ENCODE measurements around the gene NUDCD2. TPM values are rescaled to one million over a fixed set of nuclear protein-coding genes. Genes with fewer than 3 reads are reported as not detected.

Gene NUDCD2
- total and polyA plus RNA-seq, 9 of the 15 experiments (the other 6 are each of a cell fraction or from before 2014, with no cell fraction given) = 14.6 to 76.9 (median 32.5) TPM

- TF ChIP-seq MEF2A (IDR thresholded peaks at IDR 0.05; ENCODE audit: control insufficient read depth, low read depth, low read length) (no peak), E2F6 (IDR thresholded peaks at IDR 0.05; ENCODE audit: borderline replicate concordance in 1 of 2, extremely low read depth in 1 of 2, insufficient read depth in 1 of 2, insufficient read length in 1 of 2, low read depth in 1 of 2, low read length in 1 of 2, poor library complexity in 1 of 2, severe bottlenecking in 1 of 2) (no peak), TFAP4 (CRISPR knock-in tag; IDR thresholded peaks at IDR 0.05; ENCODE audit: borderline replicate concordance) (no peak), KDM1A (IDR thresholded peaks at IDR 0.05) (peak in 1 of 2 experiments; percentile 28; a peak in 1 of 4 replicates), ZBTB2 (IDR thresholded peaks at IDR 0.05) (no peak), NFE2L1 (tag; IDR thresholded peaks at IDR 0.05; ENCODE audit: borderline replicate concordance, low read depth) (no peak), E2F5 (CRISPR knock-in tag; IDR thresholded peaks at IDR 0.05) (no peak), TCF7L2 (IDR thresholded peaks at IDR 0.05; ENCODE audit: low read depth, low read length) (no peak), THRAP3 (IDR thresholded peaks at IDR 0.05; ENCODE audit: borderline replicate concordance) (0 out of 2 replicates have a peak, but pooled peaks have one; percentile 33)
- TF ChIP-seq, protein P1, sequence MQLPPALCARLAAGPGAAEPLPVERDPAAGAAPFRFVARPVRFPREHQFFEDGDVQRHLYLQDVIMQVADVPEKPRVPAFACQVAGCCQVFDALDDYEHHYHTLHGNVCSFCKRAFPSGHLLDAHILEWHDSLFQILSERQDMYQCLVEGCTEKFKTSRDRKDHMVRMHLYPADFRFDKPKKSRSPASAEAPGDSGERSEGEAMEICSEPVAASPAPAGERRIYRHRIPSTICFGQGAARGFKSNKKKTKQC (CRISPR knock-in tag; IDR thresholded peaks at IDR 0.05) = no peak
Observed at GRCh38 chr5:163505049-163505367, 45.1 kb upstream of the NUDCD2 start (continued).

Data from K562 (cell line).